GM12875 (cell line): Measurements from ENCODE around the gene ALG11.

Experiments used
- H3K4me3 ChIP-seq: one replicate; pipeline ENCODE4 v1.5.1; 2011; ENCODE audit warnings: low read depth, low read length, control low read depth
- CTCF ChIP-seq: IDR thresholded peaks from 2 replicates; pipeline ENCODE4 v1.5.1; 2011; ENCODE audit warnings: low read depth, mild to moderate bottlenecking, control low read depth, inconsistent platforms, low read length, moderate library complexity, borderline replicate concordance; ENCODE audit not compliant: insufficient read depth

ALG11 gene

GRCh38 chr13:51998723-51999509, 13.3 kb upstream of the ALG11 start:
- no peak for TF ChIP-seq CTCF

GRCh38 chr13:51999510-51999911, 12.7 kb upstream of the ALG11 start:
- TF ChIP-seq CTCF, result no peak
- H3K4me3 ChIP-seq, result no peak overlapping the region

More at GRCh38 chr13:51998723-51999509, 13.3 kb upstream of the ALG11 start:
- no peak overlapping the region for H3K4me3 ChIP-seq

- no peak overlapping the region for H3K4me3 ChIP-seq
- TF ChIP-seq CTCF, result no peak
These were observed 12.3 kb upstream of the ALG11 start for GRCh38 chr13:51999921-52000320.

- TF ChIP-seq CTCF, result peak; percentile 60; the same call in 1 of the 2 replicates
These were observed 11.0 kb upstream of the ALG11 start for GRCh38 chr13:52001120-52001731.

GRCh38 chr13:52002361-52002760, 9.8 kb upstream of the ALG11 start:
- no peak for TF ChIP-seq CTCF

More at GRCh38 chr13:52001120-52001731, 11.0 kb upstream of the ALG11 start:
- no peak overlapping the region for H3K4me3 ChIP-seq

GRCh38 chr13:52003541-52003940, 8.7 kb upstream of the ALG11 start:
- no peak overlapping the region for H3K4me3 ChIP-seq

More at GRCh38 chr13:52002361-52002760, 9.8 kb upstream of the ALG11 start:
- H3K4me3 ChIP-seq, result no peak overlapping the region

More at GRCh38 chr13:52003541-52003940, 8.7 kb upstream of the ALG11 start:
- TF ChIP-seq CTCF, result no peak
